H4 (cell line): ENCODE data around the gene POLR1A. TPM values are rescaled to one million over a fixed set of nuclear protein-coding genes. Genes with fewer than 3 reads are reported as not detected.

Experiments
- DNase-seq: peaks from one replicate; pipeline ENCODE4 v3.0.0-alpha.2; 2015; ENCODE audit warnings: low spot score
- total RNA-seq: library from RNA; depleted of rRNA; stranded (reverse); fragments of >200 nt; shearing (Covaris generic); gene quantifications from 2 replicates; pipeline ENCODE4 v1.2.3, GENCODE V29; 2014

The POLR1A gene
- total RNA-seq, 1 experiment from 2014 or later = 18.9 TPM

GRCh38 chr2:86023366-86023712 lies 82.3 kb downstream of the POLR1A start:
- DNase-seq = no peak

DNA sequence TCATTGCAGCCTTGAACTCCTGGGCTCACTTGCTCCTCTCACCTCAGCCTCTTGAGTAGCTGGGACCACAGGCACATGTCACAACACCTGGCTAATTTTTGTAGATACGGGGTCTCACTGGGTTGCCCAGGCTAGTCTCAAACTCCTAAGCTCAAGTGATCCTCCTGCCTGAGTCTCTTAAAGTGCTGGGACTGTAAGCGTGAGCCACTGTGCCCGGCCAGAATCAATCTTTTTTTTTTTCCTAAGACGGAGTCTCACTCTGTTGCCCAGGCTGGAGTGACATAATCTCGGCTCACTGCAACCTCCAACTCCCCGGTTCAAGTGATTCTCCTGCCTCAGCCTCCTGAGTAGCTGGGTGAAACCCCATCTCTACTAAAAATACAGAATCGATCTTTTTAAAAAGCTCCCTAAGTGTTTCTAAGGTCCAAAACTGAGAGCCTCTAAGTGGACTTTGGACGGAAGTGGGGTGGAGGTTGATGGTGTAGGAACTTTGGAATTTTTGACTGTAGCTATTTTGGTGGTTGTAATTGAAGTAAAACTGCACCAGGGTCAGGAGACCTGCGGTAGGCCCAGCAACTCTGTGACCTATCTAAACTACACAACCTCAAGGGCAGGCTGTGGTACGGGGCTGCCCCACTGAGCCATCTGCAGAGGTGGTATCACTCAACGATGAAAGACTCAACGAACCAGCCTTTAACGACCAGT lies 82.9 kb downstream of the POLR1A start:
- DNase-seq = no peak

DNA sequence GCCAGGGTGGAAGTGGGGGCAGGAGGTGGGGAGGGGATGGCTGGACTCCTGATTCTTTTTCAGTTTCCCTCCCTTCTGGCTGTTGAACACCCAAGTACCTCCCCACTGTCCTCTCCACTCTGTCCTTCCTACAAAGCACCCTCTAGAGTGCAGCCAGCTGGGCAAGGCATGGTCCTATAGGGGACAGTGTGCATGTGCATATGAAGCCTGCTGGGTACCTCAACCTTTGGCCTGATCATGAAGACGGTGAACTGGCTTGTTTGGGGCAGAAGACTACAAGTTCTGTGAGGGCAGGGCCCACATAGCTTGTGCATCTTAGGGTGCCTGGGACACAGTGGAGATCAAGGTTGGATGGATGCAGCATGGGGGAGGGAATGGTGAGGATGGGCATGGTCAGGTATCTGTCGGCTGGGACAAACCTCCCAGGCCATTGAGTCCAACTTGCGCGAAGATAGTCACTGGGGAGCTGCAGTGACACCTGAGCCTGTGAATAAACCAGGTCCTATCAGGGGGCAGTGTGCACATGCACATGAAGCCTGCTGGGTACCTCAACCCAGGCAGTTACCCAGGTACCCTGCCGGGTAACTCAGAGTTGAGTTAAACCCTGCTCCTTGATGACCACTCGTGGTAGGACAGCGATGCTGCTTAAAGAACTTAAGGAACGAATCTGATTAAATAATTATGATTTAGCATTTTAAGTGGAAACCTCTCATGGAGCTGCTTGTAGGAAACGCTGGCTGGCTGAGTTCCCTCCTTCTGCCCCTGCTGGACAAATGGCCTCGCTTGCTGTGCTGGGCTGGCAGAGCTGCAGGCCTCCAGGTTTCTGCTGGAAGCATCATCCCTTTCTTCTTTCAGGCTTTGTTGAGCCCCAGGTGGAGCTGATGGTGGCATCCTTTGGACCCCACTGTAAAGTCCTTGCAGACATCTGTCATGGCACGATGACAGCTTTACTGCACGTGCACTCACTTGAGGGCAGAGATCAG lies 84.0 kb downstream of the POLR1A start:
- DNase-seq = no peak

DNA sequence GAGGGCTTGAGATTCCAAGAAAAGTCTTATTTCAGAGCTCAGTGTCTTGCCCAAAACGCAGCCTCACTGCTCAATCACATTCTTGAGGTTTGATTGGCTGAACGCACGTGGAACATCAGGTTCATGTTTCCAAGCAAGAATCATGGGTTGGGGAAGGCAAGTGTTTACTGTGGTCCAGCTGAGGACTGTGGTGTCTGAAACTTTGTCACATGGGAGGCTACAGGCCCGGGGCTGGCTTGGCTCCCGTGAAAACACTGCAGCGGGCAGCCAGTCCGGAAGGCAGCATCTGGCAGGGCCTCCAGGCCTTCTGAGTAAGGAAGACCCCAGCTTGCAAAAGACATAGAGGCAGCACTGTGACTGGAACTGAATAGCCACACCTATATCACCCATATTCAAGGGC lies 84.7 kb downstream of the POLR1A start:
- DNase-seq = no peak

- DNase-seq = no peak
Observed at GRCh38 chr2:86019121-86019520, 86.6 kb downstream of the POLR1A start.

DNA sequence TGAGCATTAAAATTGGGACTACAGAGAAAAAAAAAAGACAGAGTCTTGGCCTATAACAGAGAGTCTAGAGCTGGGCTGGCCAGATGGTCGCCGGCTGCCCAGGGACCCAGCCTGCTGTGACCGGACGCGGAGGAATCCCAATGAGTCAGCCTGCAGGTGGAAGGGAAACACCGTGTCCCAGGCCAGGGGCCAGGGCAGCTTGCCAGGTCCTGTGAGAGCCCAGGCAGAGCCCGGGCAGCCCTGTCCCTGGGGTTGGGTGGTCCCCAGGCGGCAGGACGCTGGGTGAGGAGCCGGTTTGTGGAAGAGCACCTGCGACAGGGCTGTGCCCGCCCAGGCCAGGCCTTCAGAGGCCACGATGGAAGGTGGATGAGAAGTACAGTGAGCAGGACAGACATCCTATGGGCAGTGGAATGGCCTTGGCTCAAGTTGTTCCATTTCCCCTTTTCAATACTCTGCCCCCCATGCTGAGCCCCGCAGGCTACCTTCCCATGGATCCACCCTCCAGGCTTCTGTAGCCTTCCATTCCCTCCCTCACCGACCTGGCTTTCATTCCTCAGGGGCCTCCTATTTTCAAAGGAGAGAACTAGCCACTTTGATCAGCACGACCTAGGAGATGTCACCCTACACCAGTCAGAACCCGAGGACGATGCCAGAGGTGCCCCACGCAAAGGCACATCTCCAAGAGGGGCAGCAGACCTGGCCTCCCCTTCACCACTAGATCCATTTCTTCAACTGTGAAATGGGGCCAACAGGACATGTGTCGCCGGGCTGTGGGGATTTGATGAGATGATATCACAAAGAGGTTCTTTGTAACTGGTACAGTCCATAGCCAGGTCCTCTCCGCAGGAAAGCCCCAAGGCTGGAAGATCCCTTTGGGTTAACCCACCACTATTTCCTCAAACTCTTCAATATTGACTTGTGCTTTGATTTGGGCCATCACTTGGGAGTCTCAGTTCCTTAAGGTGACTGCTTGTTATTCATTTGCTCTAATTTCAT lies 87.5 kb downstream of the POLR1A start:
- no peak for DNase-seq

GRCh38 chr2:86016581-86016980 lies 89.1 kb downstream of the POLR1A start:
- DNase-seq = no peak

DNA sequence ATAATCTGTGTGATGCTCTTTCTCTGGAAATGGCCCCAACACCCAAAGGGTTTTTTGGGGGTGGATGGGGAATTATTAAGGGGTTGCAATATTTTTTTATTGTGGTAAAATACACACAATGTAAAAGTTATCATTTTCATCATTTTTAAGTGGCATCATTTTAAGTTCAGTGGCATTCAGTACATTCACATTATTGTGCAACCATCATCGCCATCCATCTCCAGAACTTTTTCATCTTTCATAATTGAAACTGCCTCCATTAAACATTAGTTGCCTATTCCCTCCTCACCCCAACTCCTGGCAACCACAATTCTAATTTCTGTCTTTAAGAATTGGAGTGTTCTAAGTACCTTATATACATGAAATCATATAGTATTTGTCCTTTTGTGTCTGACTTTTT lies 90.0 kb downstream of the POLR1A start:
- DNase-seq = no peak

DNA sequence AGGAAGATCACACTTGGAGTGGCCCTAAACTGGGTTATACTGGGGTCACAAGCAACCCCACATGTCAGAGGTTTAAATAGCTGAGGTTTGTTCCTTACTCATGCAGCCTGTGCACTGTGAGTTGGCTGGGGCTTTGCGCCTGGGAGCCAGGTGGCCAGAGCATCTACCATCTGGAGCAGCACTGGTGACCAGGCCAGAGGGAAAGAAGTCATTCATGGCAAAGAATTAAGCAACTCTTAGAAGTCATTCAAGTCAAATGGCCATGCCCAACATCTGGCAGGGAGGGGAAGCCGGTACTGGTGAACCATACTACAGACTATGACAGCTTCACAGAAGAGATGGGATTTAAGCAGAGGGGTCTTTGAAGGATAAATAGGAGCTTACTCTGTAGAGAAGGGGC lies 90.7 kb downstream of the POLR1A start:
- no peak for DNase-seq

- no peak for DNase-seq
Observed at GRCh38 chr2:86014493-86014892, 91.2 kb downstream of the POLR1A start.

GRCh38 chr2:86012007-86012712 lies 93.5 kb downstream of the POLR1A start:
- DNase-seq = no peak

GRCh38 chr2:86011449-86011941 lies 94.2 kb downstream of the POLR1A start:
- no peak for DNase-seq

GRCh38 chr2:86010083-86010482 lies 95.6 kb downstream of the POLR1A start:
- no peak for DNase-seq

GRCh38 chr2:86006524-86006923 lies 99.2 kb downstream of the POLR1A start:
- DNase-seq = no peak

DNA sequence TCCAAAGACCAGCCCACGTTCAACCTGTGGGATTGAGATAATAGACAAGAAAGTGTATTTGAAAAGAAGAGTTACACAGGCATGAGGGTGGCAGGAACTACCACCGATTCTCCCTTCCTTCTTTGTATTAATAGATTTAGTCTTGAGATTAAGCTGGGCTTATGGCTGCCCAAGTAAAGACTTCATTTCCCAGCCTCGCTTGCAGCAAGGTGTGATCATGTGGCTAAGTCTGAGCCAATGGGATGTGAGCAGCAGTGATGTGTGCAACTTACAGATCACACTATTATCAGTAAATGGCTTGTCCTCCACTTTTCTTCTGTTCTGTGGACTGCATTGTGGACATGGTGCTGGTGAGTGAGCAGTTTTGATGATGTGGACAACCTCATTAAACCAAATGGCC lies 101.7 kb downstream of the POLR1A start:
- DNase-seq = no peak

GRCh38 chr2:86003104-86003503 lies 102.6 kb downstream of the POLR1A start:
- no peak for DNase-seq

DNA sequence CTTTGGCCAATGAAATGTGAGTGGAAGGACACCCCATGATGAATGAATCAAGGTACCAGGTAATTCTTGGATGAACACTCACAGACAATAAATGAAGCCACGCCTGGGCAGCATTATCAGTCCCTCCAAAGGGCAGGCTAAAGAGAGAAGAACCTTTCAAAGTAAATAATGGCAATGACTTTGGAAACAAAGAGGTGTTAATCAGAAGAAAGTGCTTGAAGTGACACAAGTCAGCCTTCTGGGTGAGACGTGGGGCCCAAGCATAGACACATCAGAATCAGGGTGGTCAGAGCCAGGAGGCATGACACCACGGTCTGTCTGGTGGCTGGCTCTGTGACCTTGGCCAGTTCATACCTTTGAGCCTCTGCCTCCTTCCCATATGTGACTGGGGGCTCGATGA lies 103.3 kb downstream of the POLR1A start:
- DNase-seq = no peak

DNA sequence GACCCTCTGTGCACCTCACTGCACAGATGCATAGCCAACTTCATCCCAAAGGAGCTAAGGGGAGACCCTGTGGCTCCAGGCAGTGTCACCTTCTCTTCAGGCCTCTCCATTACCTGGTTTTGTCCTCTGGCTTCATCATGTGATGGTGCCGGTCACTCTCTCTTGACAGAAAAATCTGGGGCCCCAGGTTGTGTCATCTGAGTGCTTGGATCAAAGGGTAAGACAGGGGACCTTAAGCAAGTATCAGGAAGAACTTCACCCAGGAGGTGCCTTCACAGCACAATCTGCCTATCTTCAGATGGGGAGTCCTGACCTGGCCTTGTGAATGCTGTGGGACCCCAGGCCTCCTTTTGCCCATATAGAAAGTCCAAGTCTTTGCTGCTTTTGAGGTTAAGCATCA lies 104.4 kb downstream of the POLR1A start:
- no peak for DNase-seq

GRCh38 chr2:86000938-86001312 lies 104.8 kb downstream of the POLR1A start:
- DNase-seq = no peak

DNA sequence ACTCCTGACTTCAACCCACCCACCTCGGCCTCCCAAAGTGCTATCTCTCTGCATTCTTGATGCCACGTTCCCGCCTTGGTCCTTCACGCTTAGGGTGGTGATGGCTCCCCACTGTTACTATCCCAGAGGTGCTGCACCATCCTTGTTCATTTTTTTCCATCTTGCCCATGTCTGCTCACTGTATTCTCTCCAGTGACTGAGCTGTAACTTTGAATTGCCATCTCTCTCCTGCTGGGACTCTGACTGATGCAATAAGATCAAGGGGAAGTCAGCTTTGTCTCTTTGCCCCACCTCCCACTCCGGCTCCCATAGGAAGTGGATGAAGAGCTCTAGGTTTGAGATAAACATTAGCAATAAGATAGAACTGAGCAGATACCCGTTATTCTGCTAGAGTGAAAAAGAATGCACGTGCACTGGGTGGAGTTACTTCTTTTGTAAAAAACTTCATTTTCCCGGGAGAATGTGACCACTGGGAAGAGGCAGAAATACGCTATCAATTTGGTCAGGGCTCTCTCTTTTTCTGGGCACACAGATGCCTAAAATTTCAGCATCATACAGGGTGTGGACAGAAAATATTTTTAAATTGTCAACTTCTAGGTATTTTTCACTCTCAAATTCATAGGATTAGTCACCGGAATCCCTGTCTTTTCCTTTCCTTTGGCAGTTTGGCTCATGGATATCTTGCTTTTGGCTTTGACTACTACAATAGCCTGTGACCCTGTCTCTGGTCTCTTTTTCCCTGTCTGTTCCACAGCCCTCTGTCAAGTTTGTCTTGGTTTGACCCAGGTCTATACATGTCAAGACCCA lies 105.4 kb downstream of the POLR1A start:
- DNase-seq = no peak
